OCI-M2 (cell line): ENCODE data around the gene NECTIN3.

Experiments
- DNase-seq: peaks from one replicate; lab custom pipeline; 2025; ENCODE audit not compliant: unreplicated experiment; lab: John Stamatoyannopoulos, UW

NECTIN3 gene

GRCh38 chr3:111071257-111072030 is at the start of gene NECTIN3:
Gene NECTIN3 (plus strand): TSS chr3:111071816. CDS start chr3:111072018, 202 bp downstream.
- DNase-seq = no peak

GRCh38 chr3:111027868-111028267 is 43.7 kb upstream of the NECTIN3 start:
- no peak for DNase-seq

- DNase-seq = no peak
Observed at GRCh38 chr3:111031538-111031937, 40.1 kb upstream of the NECTIN3 start.

- no peak for DNase-seq
Observed at GRCh38 chr3:111032677-111033076, 38.9 kb upstream of the NECTIN3 start.

- DNase-seq = no peak
Observed at GRCh38 chr3:111033470-111034050, 38.1 kb upstream of the NECTIN3 start.

- no peak for DNase-seq
Observed at GRCh38 chr3:111035316-111035715, 36.3 kb upstream of the NECTIN3 start.

GRCh38 chr3:111035902-111036301 is 35.7 kb upstream of the NECTIN3 start:
- no peak for DNase-seq

- no peak for DNase-seq
Observed at GRCh38 chr3:111040959-111041358, 30.7 kb upstream of the NECTIN3 start.

- no peak for DNase-seq
Observed at GRCh38 chr3:111045564-111045963, 26.1 kb upstream of the NECTIN3 start.

- DNase-seq = no peak
Observed at GRCh38 chr3:111047042-111047441, 24.6 kb upstream of the NECTIN3 start.

- DNase-seq = no peak
Observed at GRCh38 chr3:111047812-111048435, 23.7 kb upstream of the NECTIN3 start.

- no peak for DNase-seq
Observed at GRCh38 chr3:111051354-111051753, 20.3 kb upstream of the NECTIN3 start.

- no peak for DNase-seq
Observed at GRCh38 chr3:111068574-111068973, 3.0 kb upstream of the NECTIN3 start.

GRCh38 chr3:111069974-111070771 is 1.4 kb upstream of the NECTIN3 start:
- DNase-seq = no peak

- DNase-seq = no peak
Observed at GRCh38 chr3:111070772-111071256, 802 bp upstream of the NECTIN3 start.

- no peak for DNase-seq
Observed at GRCh38 chr3:111072031-111072921, 660 bp downstream of the NECTIN3 start.

- no peak for DNase-seq
Observed at GRCh38 chr3:111073218-111073617, 1.6 kb downstream of the NECTIN3 start.

- DNase-seq = no peak
Observed at GRCh38 chr3:111076732-111077131, 5.1 kb downstream of the NECTIN3 start.

GRCh38 chr3:111077369-111077768 is 5.8 kb downstream of the NECTIN3 start:
- DNase-seq = no peak

- no peak for DNase-seq
Observed at GRCh38 chr3:111080413-111080812, 8.8 kb downstream of the NECTIN3 start.
